Testis (tissue), 5 donors: ENCODE results near the gene NR1I2. TPM values are rescaled to one million over a fixed set of nuclear protein-coding genes. Genes with fewer than 3 reads are reported as not detected.

Experiments used
- DNase-seq: peaks from one replicate; pipeline ENCODE4 v3.0.0-alpha.2; 2019
- H3K27ac ChIP-seq, 2 donors: fragments of 200-600 bp; sonication (generic); one replicate each; pipeline ENCODE4 v1.5.1; 2019
- H3K27me3 ChIP-seq: fragments of 200-600 bp; sonication (generic); one replicate; pipeline ENCODE4 v1.5.1; 2019
- H3K36me3 ChIP-seq: fragments of 200-600 bp; sonication (generic); one replicate; pipeline ENCODE4 v1.5.1; 2017; ENCODE audit warnings: low read depth; ENCODE audit errors: missing control alignments
- H3K4me1 ChIP-seq: fragments of 200-600 bp; sonication (generic); one replicate; pipeline ENCODE4 v1.5.1; 2019
- H3K4me3 ChIP-seq, 2 donors: fragments of 200-600 bp; sonication (generic); one replicate each; pipeline ENCODE4 v1.5.1; 2017 to 2019
- H3K9me3 ChIP-seq: fragments of 200-600 bp; sonication (generic); one replicate; pipeline ENCODE4 v1.5.1; 2017
- CTCF ChIP-seq, 3 experiments: fragments of 450-650 bp in 2 of 3; fragments of 200-600 bp in 1 of 3; sonication (generic) in 1 of 3; IDR thresholded peaks; one replicate each; pipeline ENCODE4 v1.5.1; 2016 to 2019; ENCODE audit warnings: antibody characterized with exemption in 3 of 3, mild to moderate bottlenecking in 2 of 3, moderate library complexity in 1 of 3
- POLR2A ChIP-seq: fragments of 450-650 bp; IDR thresholded peaks from one replicate; pipeline ENCODE4 v1.6.1; 2017; ENCODE audit warnings: antibody characterized with exemption, mild to moderate bottlenecking, moderate library complexity
- WGBS, 2 donors: methylation state at CpG; one replicate each; pipeline ENCODE4 v1.1.5; 2018; 5-methylcytosine and 5-hydroxymethylcytosine counted together
- intact Hi-C: fragments of 100-400 bp; cut with DNase I; formaldehyde crosslinking; loops from one replicate; pipeline ENCODE4 v1.15.1; 2023; ENCODE audit warnings: low total_unique reads
- long read RNA-seq, 2 donors: transcript quantifications; one replicate each; lab custom pipeline, GENCODE V29; 2026
- polyA plus RNA-seq: library from polyadenylated mRNA; stranded (reverse); fragments of 350-450 nt; fragmentation: Illumina TruSeq; extraction: RNeasy Lipid Tissue Mini Kit (QIAGEN cat#74804); gene quantifications from one replicate; pipeline ENCODE4 v1.2.3, GENCODE V29; 2014; ENCODE audit warnings: low read depth, low replicate concordance; ENCODE audit not compliant: insufficient read depth
- total RNA-seq, 2 donors: library from RNA; depleted of rRNA; stranded (reverse); fragments of >200 nt; gene quantifications; one replicate each; pipeline ENCODE4 v1.2.3, GENCODE V29; 2016

Gene NR1I2
- under 1 TPM; 0.47 to 0.74 TPM for total RNA-seq
- 0.57 TPM for polyA plus RNA-seq
- long read RNA-seq, donor 1, result 0 reads
- long read RNA-seq, donor 2, result 0 reads

GRCh38 chr3:119781330-119782198 lies at the start of gene NR1I2:
TSS of gene NR1I2 (plus strand) at chr3:119782101.
- no peaks in the 10 kb centered on the region for H3K9me3 ChIP-seq
- H3K4me1 ChIP-seq, result no peaks in the 10 kb centered on the region
- 88 to 89% methylated on average over 10 of the region's 10 CpGs for WGBS, 2 donors
- no peak within 1 kb of the TSS for H3K27ac ChIP-seq
- no peaks in the 10 kb centered on the region for H3K36me3 ChIP-seq
- no peaks in the 10 kb centered on the region for H3K27me3 ChIP-seq
- H3K4me3 ChIP-seq, result no peak within 1 kb of the TSS
- intact Hi-C loops, result no loop called here
- no peak for TF ChIP-seq CTCF (IDR thresholded peaks at IDR 0.05)
- TF ChIP-seq POLR2A, result no peak
- DNase-seq, result no peak

- no peak for TF ChIP-seq CTCF (IDR thresholded peaks at IDR 0.05)
- TF ChIP-seq POLR2A, result no peak
Measured at GRCh38 chr3:119733812-119734211, 48.1 kb upstream of the NR1I2 start.

GRCh38 chr3:119738741-119739140 lies 43.2 kb upstream of the NR1I2 start:
- H3K27me3 ChIP-seq, result no peaks in the 10 kb centered on the region
- intact Hi-C loops, result no loop called here
- H3K4me1 ChIP-seq, result no peaks in the 10 kb centered on the region
- H3K36me3 ChIP-seq, result no peaks in the 10 kb centered on the region
- no peaks in the 10 kb centered on the region for H3K9me3 ChIP-seq
- no peak for DNase-seq
- no peak overlapping the region for H3K4me3 ChIP-seq
- TF ChIP-seq CTCF (IDR thresholded peaks at IDR 0.05) (no peak), POLR2A (no peak)
- H3K27ac ChIP-seq, result no peak overlapping the region

More at GRCh38 chr3:119733812-119734211, 48.1 kb upstream of the NR1I2 start:
- intact Hi-C loops, result no loop called here
- Histone ChIP-seq H3K27ac (no peak overlapping the region), H3K36me3 (no peaks in the 10 kb centered on the region), H3K9me3 (no peaks in the 10 kb centered on the region), H3K4me1 (no peaks in the 10 kb centered on the region), H3K4me3 (no peak overlapping the region), H3K27me3 (no peaks in the 10 kb centered on the region)
- WGBS, 2 donors, result 84 to 98% methylated on average over 5 of the region's 5 CpGs
- no peak for DNase-seq

- no peak overlapping the region for H3K27ac ChIP-seq
- TF ChIP-seq POLR2A, result no peak
- no peak for TF ChIP-seq CTCF (IDR thresholded peaks at IDR 0.05)
- no peak for DNase-seq
- H3K9me3 ChIP-seq, result no peaks in the 10 kb centered on the region
- H3K27me3 ChIP-seq, result no peaks in the 10 kb centered on the region
- WGBS, 2 donors, result 81 to 90% methylated on average over 5 of the region's 5 CpGs
- intact Hi-C loops, result no loop called here
- no peaks in the 10 kb centered on the region for H3K36me3 ChIP-seq
- no peak overlapping the region for H3K4me3 ChIP-seq
- H3K4me1 ChIP-seq, result no peaks in the 10 kb centered on the region
Measured at GRCh38 chr3:119741657-119742590, 40.0 kb upstream of the NR1I2 start.
